Neuron (in vitro differentiated cells): ENCODE data around the gene NPPA.

Experiments used
- H2AFZ ChIP-seq: one replicate; pipeline ENCODE4 v1.6.1; 2013; ENCODE audit warnings: low read depth, mild to moderate bottlenecking, inconsistent platforms, low read length, moderate library complexity
- H3K27me3 ChIP-seq: one replicate; pipeline ENCODE4 v1.6.1; 2013; ENCODE audit warnings: low read length; ENCODE audit not compliant: insufficient read depth
- H3K36me3 ChIP-seq: one replicate; pipeline ENCODE4 v1.6.1; 2013; ENCODE audit warnings: low read length; ENCODE audit not compliant: insufficient read depth
- H3K4me1 ChIP-seq: one replicate; pipeline ENCODE4 v1.6.1; 2013; ENCODE audit warnings: low read length; ENCODE audit not compliant: insufficient read depth
- H3K4me3 ChIP-seq: 2 replicates; pipeline ENCODE4 v1.5.1; 2013; ENCODE audit warnings: mild to moderate bottlenecking, low read length, moderate library complexity
- H3K9me3 ChIP-seq: one replicate; pipeline ENCODE4 v1.6.1; 2013; ENCODE audit warnings: low read length

Gene NPPA

DNA sequence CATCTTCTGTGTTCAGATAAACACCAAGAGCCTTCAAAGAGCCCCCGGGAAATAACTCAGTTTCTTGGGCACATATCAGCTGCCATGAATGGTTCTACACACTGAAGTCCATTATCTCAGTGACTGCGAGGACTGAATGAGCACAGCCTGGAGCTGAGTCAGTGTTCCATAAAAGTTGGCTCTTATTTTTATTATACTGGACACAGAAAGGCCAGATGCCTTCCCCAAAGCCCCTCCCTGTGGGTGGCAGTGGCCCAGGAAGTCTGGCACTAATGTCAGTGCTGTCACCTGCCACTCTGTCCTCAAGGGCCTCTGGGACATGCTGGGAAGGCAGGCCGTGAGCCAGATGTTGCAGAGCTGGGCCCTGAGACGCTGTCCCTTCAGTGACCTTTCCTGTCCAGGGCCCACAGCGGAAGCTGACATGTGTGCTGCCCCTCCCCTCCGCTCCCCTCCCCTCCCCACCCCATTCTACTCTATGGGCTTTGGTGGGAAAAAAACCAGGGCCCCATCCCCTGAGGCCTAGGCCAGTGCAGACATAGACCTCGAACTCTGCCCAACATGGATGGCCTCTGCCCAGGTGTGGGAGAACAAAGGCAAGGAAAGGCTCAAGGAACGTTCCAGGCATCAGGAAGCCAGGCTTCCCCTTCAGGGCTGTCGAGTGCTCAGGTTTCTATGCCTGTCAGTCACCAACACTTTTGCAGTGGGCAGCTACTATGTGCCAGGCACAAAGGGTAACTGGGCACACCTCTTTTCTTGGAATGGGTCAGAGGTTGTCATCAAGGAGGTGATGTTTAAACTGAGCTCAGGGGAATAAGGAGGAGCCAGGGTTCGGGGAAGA is 33.5 kb upstream of the NPPA start:
- no peak overlapping the region for H3K4me3 ChIP-seq
- no peaks in the 10 kb centered on the region for H3K9me3 ChIP-seq
- no peaks in the 10 kb centered on the region for H3K27me3 ChIP-seq
- H3K4me1 ChIP-seq = peaks cover 4% of the 10 kb centered on the region
- H2AFZ ChIP-seq = no peak overlapping the region
- no peaks in the 10 kb centered on the region for H3K36me3 ChIP-seq

DNA sequence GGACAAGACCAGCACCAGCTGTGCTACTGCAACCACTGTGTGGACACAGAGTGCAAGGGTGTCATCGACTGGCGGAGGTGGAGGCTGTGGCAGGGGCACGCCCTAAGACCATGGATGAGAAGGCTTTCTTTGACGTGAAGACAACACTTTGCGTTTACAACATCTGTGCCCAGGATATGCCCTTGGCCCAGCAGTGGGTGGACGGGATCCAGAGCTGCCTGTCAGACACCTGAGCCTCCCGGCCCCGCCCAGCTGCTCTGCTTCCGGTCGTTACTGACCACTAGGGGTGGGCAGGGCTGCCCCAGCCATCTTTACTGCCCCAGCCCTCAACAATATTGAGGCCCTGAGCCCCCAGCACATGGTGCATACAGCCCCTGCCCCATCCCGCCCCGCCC is 32.6 kb upstream of the NPPA start:
- H3K9me3 ChIP-seq = no peaks in the 10 kb centered on the region
- no peak overlapping the region for H2AFZ ChIP-seq
- H3K36me3 ChIP-seq = no peaks in the 10 kb centered on the region
- no peaks in the 10 kb centered on the region for H3K27me3 ChIP-seq
- H3K4me1 ChIP-seq = peaks cover 4% of the 10 kb centered on the region
- H3K4me3 ChIP-seq = no peak overlapping the region

DNA sequence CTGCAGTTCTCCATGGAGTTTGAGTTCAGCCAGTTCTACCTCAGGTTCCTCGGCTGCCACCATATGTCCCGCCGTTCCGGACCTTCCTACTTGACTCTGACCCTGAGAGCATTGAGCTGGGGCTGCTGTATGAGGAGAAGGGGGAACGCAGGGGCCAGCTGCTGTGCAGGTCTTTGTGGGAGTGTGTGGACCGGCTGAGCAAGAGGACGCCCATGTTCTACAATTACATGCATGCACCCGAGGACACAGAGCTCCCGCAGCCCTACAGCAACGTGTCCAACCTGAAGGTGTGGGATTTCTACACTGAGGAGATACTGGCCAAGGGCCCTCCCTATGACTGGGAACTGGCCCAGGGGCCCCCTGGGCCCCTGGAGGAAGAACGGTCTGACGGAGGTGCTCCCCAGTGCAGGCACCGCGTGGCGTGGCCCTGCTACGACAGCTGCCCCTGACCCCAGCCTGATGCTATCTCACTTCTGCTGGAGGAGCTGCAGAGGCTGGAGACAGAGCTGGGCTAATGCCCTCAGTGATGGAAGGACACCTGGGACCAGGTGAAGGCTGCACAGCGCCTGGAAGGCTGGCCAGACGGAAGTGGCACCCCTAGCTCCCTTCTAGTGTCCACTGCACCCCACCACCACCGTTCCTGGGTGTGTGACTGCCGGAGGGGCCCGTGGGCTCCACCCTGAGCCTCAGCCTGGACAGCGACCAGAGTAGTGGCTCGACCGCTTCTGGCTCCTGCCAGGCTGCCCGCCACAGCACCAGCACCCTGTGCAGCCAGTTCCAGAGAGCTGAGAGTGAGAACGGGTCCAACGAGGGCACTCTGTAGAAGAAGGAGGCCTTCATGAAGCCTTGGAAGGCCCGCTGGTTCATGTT is 32.0 kb upstream of the NPPA start:
- H3K4me3 ChIP-seq = no peak overlapping the region
- H3K36me3 ChIP-seq = no peaks in the 10 kb centered on the region
- H3K27me3 ChIP-seq = no peaks in the 10 kb centered on the region
- H3K9me3 ChIP-seq = no peaks in the 10 kb centered on the region
- peaks cover 4% of the 10 kb centered on the region for H3K4me1 ChIP-seq
- H2AFZ ChIP-seq = no peak overlapping the region

DNA sequence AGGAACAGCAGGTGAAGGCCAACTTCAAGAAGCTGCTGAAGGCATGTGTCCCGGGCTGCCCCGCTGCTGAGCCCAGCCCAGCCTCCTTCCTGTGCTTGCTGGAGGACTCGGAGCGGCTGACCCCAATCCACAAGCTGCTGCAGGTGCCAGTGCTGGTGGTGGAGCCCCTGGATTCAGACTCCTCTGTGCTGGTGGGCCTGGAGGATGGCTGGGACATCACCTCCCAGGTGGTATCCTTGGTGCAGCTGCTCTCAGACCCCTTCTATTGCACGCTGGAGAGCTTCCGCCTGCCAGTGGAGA is 31.3 kb upstream of the NPPA start:
- H3K4me1 ChIP-seq = peaks cover 4% of the 10 kb centered on the region
- no peak overlapping the region for H3K4me3 ChIP-seq
- no peaks in the 10 kb centered on the region for H3K27me3 ChIP-seq
- H3K36me3 ChIP-seq = no peaks in the 10 kb centered on the region
- no peak overlapping the region for H2AFZ ChIP-seq
- no peaks in the 10 kb centered on the region for H3K9me3 ChIP-seq

DNA sequence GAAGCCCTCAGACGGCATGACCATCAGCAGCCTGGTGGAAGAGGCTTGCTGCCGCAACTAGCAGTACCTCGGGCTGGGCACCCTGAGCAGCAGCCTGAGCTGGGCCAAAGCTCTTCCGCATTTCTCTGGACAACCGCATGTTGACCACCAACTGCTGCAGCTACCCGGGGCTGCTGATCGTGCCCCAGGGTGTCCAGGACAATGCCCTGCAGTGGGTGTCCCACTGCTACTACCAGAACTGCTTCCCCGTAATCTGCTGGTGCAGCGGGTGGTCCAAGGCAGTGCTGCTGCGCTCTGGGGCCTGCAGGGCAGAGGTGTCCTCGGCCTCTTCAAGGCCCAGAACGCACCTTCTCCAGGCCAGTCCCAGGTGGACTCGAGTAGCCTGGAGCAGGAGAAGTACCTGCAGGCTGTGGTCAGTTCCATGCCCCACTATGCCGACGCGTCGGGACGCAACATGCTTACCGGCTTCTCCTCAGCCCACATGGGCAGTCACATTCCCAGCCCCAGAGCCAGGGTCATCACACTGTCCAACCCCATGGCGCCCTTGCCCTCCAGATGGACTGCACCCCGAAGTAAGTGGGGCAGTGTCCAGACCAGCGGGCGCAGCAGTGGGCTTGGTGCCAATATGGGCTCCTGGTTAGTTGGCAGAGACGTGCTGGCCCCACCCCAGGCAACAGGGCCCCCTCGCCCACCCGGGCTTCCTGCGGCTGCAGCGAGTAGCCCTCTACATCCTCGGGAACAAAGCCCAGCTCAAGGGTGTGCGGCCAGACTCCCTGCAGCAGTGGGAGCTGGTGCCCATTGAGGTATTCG is 30.7 kb upstream of the NPPA start:
- Histone ChIP-seq H3K27me3 (no peaks in the 10 kb centered on the region), H3K36me3 (no peaks in the 10 kb centered on the region), H3K9me3 (no peaks in the 10 kb centered on the region), H2AFZ (no peak overlapping the region), H3K4me1 (peaks cover 4% of the 10 kb centered on the region), H3K4me3 (no peak overlapping the region)

DNA sequence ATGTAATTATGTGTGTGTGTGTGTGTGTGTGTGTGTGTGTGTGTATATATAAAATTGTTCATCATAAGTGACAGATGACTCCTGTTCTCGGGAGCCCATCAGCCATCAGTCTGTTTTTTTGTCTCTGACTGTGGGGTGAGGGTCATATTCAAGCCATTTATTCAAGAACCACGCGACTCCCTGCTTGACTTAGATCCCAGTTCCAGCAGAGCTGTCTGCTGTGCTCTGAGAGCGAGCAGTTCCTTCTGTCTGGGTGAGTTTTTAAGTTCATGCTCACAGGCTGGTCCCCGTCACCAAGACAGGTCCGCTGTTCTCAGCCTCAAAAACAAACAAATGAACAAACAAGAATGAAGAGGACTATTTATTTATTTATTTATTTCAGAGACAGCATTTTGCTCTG is 29.5 kb upstream of the NPPA start:
- Histone ChIP-seq H3K9me3 (no peaks in the 10 kb centered on the region), H3K4me1 (peaks cover 4% of the 10 kb centered on the region), H3K36me3 (no peaks in the 10 kb centered on the region), H3K4me3 (no peak overlapping the region), H2AFZ (no peak overlapping the region), H3K27me3 (no peaks in the 10 kb centered on the region)

DNA sequence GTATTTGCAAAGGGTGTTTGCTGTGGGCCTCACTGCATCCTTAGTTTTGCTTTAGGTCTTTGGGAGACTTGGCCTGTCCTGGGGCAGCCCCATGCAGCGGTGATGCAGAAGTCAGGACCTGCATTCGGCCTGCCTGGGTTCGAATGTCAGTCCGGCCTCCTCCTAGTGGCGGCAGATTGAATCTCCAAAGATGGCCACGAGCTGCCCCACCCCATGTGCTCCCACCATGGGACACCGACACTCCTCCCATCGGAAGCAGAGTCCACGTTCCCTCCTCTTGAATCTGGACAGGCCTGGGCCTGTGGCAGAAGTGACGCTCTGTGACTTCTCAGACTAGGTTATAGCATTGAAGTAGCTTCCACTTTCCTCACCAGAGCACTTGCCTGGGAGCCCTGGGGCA is 27.5 kb upstream of the NPPA start:
- H2AFZ ChIP-seq = no peak overlapping the region
- H3K9me3 ChIP-seq = no peaks in the 10 kb centered on the region
- no peak overlapping the region for H3K4me3 ChIP-seq
- no peaks in the 10 kb centered on the region for H3K36me3 ChIP-seq
- H3K27me3 ChIP-seq = no peaks in the 10 kb centered on the region
- no peaks in the 10 kb centered on the region for H3K4me1 ChIP-seq

DNA sequence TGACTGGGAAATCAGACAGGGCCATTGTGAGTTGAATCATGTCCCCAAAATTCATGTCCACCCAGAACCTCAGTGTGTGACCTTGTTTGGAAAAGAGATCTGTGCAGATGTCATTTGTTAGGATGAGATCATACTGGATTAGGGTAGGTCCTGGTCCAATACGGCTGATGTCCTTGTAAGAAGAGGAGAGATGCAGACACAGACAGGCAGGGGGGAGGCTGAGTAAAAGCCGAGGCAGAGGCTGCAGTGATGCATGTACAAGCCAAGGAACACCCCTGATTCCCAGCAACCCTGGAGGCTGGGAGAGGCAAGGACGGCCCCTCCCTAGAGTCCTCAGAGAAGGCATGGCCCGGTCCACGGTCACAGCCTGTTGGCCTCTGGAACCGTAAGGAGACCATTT is 27.0 kb upstream of the NPPA start:
- H3K27me3 ChIP-seq = peaks cover 3% of the 10 kb centered on the region
- no peaks in the 10 kb centered on the region for H3K4me1 ChIP-seq
- H3K9me3 ChIP-seq = no peaks in the 10 kb centered on the region
- H3K4me3 ChIP-seq = no peak overlapping the region
- no peaks in the 10 kb centered on the region for H3K36me3 ChIP-seq
- no peak overlapping the region for H2AFZ ChIP-seq

DNA sequence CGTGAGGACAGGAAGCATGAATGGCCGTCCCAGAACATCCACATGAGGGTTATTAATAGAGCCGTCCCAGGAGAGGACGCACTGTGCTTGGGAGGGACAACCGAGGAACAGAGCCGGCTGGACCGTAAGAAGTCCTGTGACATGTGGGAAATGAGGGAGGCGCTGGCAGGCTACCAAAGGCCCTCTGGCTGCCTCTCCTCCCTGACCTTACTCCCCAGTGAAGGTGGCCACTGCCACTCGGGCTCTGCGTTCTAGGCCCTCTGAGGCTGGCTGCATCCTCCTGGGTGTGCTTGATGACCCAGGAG is 26.6 kb upstream of the NPPA start:
- Histone ChIP-seq H3K4me3 (no peak overlapping the region), H3K9me3 (no peaks in the 10 kb centered on the region), H2AFZ (no peak overlapping the region), H3K4me1 (no peaks in the 10 kb centered on the region), H3K27me3 (peaks cover 3% of the 10 kb centered on the region), H3K36me3 (no peaks in the 10 kb centered on the region)

DNA sequence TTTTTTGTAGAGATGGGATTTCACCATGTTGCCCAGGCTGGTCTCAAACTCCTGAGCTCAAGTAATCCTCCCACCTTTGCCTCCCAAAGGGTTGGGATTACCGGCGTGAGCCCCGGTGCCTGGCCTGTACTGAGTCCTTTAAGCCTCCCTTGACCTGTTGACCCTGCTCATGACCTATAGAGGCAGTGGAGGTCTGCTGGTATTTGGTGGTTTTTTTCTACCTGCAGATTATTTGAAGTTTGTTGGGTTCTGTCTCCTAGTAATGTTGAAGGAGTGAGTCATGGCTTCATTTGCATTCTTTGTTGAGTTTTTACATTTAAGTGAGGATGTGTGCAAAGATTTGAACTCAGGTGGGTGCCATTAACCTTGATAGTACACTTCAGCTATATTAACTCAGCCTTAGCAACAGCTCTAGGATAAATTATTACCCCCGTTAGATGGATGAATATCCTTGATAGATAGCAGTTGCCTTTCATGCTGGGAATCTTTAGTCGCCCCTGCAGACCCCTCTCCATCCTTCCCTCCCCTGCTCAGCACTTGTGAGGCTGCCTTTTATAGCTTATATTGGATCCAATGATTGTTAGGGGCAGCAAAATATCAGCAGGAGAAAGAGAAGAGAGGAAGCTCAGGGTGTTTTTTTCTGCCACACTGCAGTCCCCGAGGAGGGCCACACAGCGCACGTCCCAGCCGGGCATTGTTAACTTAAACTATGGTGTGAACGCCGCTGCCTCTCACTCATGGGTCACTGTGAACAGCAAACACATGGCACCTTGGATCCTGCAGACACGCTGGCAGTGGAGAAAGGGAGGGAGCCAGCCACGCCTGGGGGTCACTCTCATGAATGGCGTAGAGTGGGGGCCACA is 26.0 kb upstream of the NPPA start:
- no peak overlapping the region for H2AFZ ChIP-seq
- H3K36me3 ChIP-seq = no peaks in the 10 kb centered on the region
- H3K4me1 ChIP-seq = no peaks in the 10 kb centered on the region
- H3K27me3 ChIP-seq = peaks cover 3% of the 10 kb centered on the region
- H3K9me3 ChIP-seq = no peaks in the 10 kb centered on the region
- no peak overlapping the region for H3K4me3 ChIP-seq

DNA sequence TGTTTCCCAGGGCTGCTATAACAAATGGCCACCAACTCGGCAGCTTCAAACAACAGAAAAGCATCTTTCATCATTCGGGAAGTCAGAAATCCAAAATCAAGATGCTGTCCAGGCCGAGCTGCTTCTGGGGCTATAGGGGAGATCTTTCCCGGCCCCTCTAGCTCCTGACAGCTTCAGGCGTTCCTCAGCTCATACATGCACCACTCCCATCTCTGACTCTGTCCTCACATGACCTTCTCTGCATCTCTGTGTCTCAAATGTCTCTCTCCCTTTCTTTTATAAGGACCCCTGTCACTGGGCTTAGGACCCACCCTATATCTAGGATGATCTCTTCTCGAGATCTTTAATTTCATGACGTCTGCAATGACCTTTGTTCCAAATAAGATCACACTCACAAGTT is 25.0 kb upstream of the NPPA start:
- no peak overlapping the region for H2AFZ ChIP-seq
- no peak overlapping the region for H3K4me3 ChIP-seq
- no peaks in the 10 kb centered on the region for H3K9me3 ChIP-seq
- no peaks in the 10 kb centered on the region for H3K4me1 ChIP-seq
- H3K36me3 ChIP-seq = no peaks in the 10 kb centered on the region
- peaks cover 3% of the 10 kb centered on the region for H3K27me3 ChIP-seq

DNA sequence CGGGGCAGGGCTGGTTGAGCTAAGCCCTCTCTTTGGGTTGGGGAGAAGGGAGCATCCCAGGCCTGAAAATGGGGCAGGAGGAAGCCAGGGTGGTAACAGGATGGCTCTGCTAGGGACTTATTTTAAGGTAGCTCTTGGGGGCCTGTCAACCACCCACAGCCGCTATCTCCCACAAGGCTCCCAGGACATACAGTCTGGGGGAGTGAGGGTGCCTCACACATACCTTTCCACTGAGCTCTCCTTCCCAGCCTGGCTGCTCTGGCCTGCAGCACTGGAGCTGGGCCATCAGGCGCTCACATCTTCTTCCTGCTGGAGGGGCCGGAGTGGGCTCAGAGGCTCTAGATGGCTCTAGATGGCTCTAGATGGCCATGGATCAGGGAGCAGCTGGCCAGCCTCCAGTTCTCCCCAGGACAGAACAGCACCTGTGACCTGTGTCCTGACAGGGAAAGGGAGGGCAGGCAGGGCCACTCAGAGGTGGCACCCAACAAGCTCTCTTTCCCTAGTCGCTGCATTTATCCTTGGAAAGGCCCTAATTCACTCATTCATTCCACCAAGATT is 22.1 kb upstream of the NPPA start:
- Histone ChIP-seq H3K4me1 (no peaks in the 10 kb centered on the region), H2AFZ (no peak overlapping the region), H3K9me3 (no peaks in the 10 kb centered on the region), H3K27me3 (peaks cover 3% of the 10 kb centered on the region), H3K4me3 (no peak overlapping the region), H3K36me3 (no peaks in the 10 kb centered on the region)
